Stimulated activated CD4-positive, alpha-beta T cell treated with anti-CD3 and anti-CD28 coated beads, Interleukin-4, amount 100 ng/mL, for 48 hours (primary cell): ENCODE measurements around the gene WBP1.
"Not testable (repeated sequence)": the region's sequence is repeated elsewhere in the genome, so short reads cannot be mapped to it uniquely, and the experiment has no call there.

Experiments used
- DNase-seq, 2 donors: peaks; one replicate each; pipeline ENCODE4 v3.0.0-alpha.2; 2020; ENCODE audit warnings: low read depth in 2 of 2

The WBP1 gene

GRCh38 chr2:74482801-74483674 is 24.8 kb downstream of the WBP1 start, which contains the start of the genes CCDC142 and TTC31:
TSS of gene CCDC142 (minus strand) at chr2:74482998. CDS start at chr2:74482837, 161 bp downstream.
TSS of gene TTC31 (plus strand) at chr2:74483081. CDS start at chr2:74483096, 15 bp downstream.
- peak; percentile 84 to 92 for DNase-seq

- DNase-seq: not testable (repeated sequence)
These were observed 25.5 kb downstream of the WBP1 start for GRCh38 chr2:74483675-74484164.

- DNase-seq: no peak
These were observed 27.9 kb downstream of the WBP1 start for GRCh38 chr2:74486141-74486540.

GRCh38 chr2:74488643-74489481 is 30.6 kb downstream of the WBP1 start:
- no peak for DNase-seq

GRCh38 chr2:74489906-74490305 is 31.7 kb downstream of the WBP1 start:
- DNase-seq: no peak

GRCh38 chr2:74491648-74492544 is 33.7 kb downstream of the WBP1 start:
- no peak for DNase-seq

GRCh38 chr2:74493546-74493945 is 35.3 kb downstream of the WBP1 start:
- DNase-seq: no peak

GRCh38 chr2:74495440-74495839 is 37.2 kb downstream of the WBP1 start:
- DNase-seq: no peak

GRCh38 chr2:74496997-74497776 is 38.9 kb downstream of the WBP1 start:
- no peak for DNase-seq

- peak in 1 of 2 donors; percentile 17 for DNase-seq
These were observed 39.7 kb downstream of the WBP1 start for GRCh38 chr2:74497777-74498499.

GRCh38 chr2:74498500-74499266 is 40.4 kb downstream of the WBP1 start:
- no peak for DNase-seq

- DNase-seq: peak in 1 of 2 donors; percentile 43
These were observed 41.2 kb downstream of the WBP1 start, which contains the start of gene LBX2 for GRCh38 chr2:74499267-74499939. TSS of gene LBX2 (minus strand) at chr2:74499603. CDS start at chr2:74499537, 66 bp downstream.

- no peak for DNase-seq
These were observed 41.8 kb downstream of the WBP1 start for GRCh38 chr2:74499940-74500577.

- no peak for DNase-seq
These were observed 42.3 kb downstream of the WBP1 start for GRCh38 chr2:74500578-74500946.

- no peak for DNase-seq
These were observed 43.3 kb downstream of the WBP1 start for GRCh38 chr2:74501335-74502071.

- DNase-seq: no peak
These were observed 44.0 kb downstream of the WBP1 start for GRCh38 chr2:74502147-74502719.
